ENCODE measurements around the gene EME1. TPM values are rescaled to one million over a fixed set of nuclear protein-coding genes. Genes with fewer than 3 reads are reported as not detected.

EME1 gene
- polyA plus RNA-seq, 1 of the 3 experiments (the other 2 are of a cell fraction) = 16.9 TPM

DNA sequence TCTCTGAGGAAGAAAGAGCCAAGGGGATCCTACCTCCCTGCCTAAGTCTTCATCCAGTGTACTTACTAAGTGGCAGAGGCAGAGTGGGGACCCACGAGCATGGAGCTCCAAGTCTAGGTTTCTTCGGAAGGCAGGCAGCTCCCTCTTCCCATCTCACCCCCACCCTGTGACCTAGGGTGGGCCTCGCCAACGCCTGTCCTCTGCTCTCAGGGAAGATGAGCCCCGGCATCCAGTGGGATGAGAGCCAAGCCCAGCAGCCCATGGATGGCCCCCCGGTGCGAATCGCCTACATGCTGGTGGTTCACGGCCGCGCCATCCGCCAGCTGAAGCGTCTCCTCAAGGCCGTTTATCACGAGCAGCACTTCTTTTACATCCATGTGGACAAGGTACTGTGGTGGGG is 18.8 kb upstream of the EME1 start:
- Histone ChIP-seq H2AFZ (ENCODE audit: low read depth) (no peak overlapping the region), H3F3A (replicated peaks; ENCODE audit: insufficient read depth) (no peaks in the 10 kb centered on the region), H3K4me3 (ENCODE audit: low read depth in 2 of 2, low read length in 1 of 2) (no peak overlapping the region), H3K9me2 (no peaks in the 10 kb centered on the region), H3K9ac (no peak overlapping the region), H3K4me1 (ENCODE audit: control insufficient read depth in 1 of 2, insufficient read depth in 2 of 2, low read depth in 1 of 2, low read length in 1 of 2) (peaks cover 0 to 9% of the 10 kb centered on the region in 2 experiments; a peak in 1 of 4 replicates), H3K9me3 (no peaks in the 10 kb centered on the region), H3K36me3 (replicated peaks in 1 of 2; ENCODE audit: control insufficient read depth in 1 of 2, insufficient read depth in 2 of 2, low read length in 1 of 2) (peaks cover 43 to 53% of the 10 kb centered on the region in 2 experiments), H3K79me2 (ENCODE audit: insufficient read depth) (peaks cover 30% of the 10 kb centered on the region), H3K4me2 (no peak overlapping the region), H4K20me1 (ENCODE audit: insufficient read depth) (peaks cover 16% of the 10 kb centered on the region; the same call in 1 of the 2 replicates), H3K27me3 (ENCODE audit: insufficient read depth) (no peaks in the 10 kb centered on the region), H3K27ac (ENCODE audit: low read depth in 2 of 2, low read length in 1 of 2) (no peak overlapping the region)
- TF ChIP-seq POLR2AphosphoS5 (IDR thresholded peaks at IDR 0.05; ENCODE audit: low read depth, low read length) = 0 out of 2 replicates have a peak, but pooled peaks have one; percentile 9
- TF ChIP-seq SMC3 (IDR thresholded peaks at IDR 0.05; ENCODE audit: low read depth, low read length) = no peak
- 96% methylated on average over 15 of the region's 15 CpGs for WGBS (ENCODE audit: low lambda C conversion rate)
- POLR2A ChIA-PET = interaction anchor here (1.1 kb wide), 1 partner anchor 8 kb away, joined by 5 read pairs; the partner anchor contains the start of gene XYLT2
- CTCF ChIA-PET = interaction anchor here (0.6 to 1.4 kb wide), 2 partner anchors 8 to 14 kb away, joined by 3 to 4 read pairs; no protein-coding TSS in a partner anchor
- no peak for DNase-seq

DNA sequence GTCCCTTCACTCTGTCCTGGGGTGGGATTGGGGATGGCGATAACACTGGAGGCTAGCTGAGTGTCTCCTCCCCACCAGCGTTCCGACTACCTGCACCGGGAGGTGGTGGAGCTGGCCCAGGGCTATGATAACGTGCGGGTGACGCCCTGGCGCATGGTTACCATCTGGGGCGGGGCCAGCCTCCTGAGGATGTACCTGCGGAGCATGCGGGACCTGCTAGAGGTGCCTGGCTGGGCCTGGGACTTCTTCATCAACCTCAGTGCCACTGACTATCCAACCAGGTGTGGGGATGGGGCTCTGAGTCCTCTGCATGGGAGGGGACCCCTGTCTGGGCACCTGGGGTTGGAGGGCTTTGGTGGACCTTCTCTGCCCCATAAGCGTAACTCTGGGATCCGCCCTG is 18.3 kb upstream of the EME1 start:
- H3F3A ChIP-seq (replicated peaks; ENCODE audit: insufficient read depth) = no peaks in the 10 kb centered on the region
- ChIA-PET POLR2A (interaction anchor here (1.1 kb wide), 1 partner anchor 9 kb away, joined by 5 read pairs; the partner anchor contains the start of gene XYLT2), CTCF (interaction anchor here (1.4 to 1.8 kb wide), 2 partner anchors 13 to 125 kb away, joined by 4 to 7 read pairs; no protein-coding TSS in a partner anchor)
- 98% methylated on average over 13 of the region's 13 CpGs for WGBS (ENCODE audit: low lambda C conversion rate)
- peaks cover 43 to 58% of the 10 kb centered on the region in 2 experiments for H3K36me3 ChIP-seq (replicated peaks in 1 of 2; ENCODE audit: control insufficient read depth in 1 of 2, insufficient read depth in 2 of 2, low read length in 1 of 2)
- H2AFZ ChIP-seq (ENCODE audit: low read depth) = no peak overlapping the region
- peaks cover 25% of the 10 kb centered on the region; the same call in 1 of the 2 replicates for H3K79me2 ChIP-seq (ENCODE audit: insufficient read depth)
- H4K20me1 ChIP-seq (ENCODE audit: insufficient read depth) = peaks cover 16% of the 10 kb centered on the region; the same call in 1 of the 2 replicates
- no peak for DNase-seq
- no peaks in the 10 kb centered on the region for H3K27me3 ChIP-seq (ENCODE audit: insufficient read depth)
- H3K9me3 ChIP-seq = no peaks in the 10 kb centered on the region
- H3K9ac ChIP-seq = no peak overlapping the region
- no peak overlapping the region for H3K27ac ChIP-seq (ENCODE audit: low read depth in 2 of 2, low read length in 1 of 2)
- no peaks in the 10 kb centered on the region for H3K9me2 ChIP-seq
- H3K4me2 ChIP-seq = no peak overlapping the region
- TF ChIP-seq, protein P1, sequence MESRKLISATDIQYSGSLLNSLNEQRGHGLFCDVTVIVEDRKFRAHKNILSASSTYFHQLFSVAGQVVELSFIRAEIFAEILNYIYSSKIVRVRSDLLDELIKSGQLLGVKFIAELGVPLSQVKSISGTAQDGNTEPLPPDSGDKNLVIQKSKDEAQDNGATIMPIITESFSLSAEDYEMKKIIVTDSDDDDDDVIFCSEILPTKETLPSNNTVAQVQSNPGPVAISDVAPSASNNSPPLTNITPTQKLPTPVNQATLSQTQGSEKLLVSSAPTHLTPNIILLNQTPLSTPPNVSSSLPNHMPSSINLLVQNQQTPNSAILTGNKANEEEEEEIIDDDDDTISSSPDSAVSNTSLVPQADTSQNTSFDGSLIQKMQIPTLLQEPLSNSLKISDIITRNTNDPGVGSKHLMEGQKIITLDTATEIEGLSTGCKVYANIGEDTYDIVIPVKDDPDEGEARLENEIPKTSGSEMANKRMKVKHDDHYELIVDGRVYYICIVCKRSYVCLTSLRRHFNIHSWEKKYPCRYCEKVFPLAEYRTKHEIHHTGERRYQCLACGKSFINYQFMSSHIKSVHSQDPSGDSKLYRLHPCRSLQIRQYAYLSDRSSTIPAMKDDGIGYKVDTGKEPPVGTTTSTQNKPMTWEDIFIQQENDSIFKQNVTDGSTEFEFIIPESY (IDR thresholded peaks at IDR 0.05; ENCODE audit: borderline replicate concordance, low read depth) = no peak
- TF ChIP-seq, protein P2, sequence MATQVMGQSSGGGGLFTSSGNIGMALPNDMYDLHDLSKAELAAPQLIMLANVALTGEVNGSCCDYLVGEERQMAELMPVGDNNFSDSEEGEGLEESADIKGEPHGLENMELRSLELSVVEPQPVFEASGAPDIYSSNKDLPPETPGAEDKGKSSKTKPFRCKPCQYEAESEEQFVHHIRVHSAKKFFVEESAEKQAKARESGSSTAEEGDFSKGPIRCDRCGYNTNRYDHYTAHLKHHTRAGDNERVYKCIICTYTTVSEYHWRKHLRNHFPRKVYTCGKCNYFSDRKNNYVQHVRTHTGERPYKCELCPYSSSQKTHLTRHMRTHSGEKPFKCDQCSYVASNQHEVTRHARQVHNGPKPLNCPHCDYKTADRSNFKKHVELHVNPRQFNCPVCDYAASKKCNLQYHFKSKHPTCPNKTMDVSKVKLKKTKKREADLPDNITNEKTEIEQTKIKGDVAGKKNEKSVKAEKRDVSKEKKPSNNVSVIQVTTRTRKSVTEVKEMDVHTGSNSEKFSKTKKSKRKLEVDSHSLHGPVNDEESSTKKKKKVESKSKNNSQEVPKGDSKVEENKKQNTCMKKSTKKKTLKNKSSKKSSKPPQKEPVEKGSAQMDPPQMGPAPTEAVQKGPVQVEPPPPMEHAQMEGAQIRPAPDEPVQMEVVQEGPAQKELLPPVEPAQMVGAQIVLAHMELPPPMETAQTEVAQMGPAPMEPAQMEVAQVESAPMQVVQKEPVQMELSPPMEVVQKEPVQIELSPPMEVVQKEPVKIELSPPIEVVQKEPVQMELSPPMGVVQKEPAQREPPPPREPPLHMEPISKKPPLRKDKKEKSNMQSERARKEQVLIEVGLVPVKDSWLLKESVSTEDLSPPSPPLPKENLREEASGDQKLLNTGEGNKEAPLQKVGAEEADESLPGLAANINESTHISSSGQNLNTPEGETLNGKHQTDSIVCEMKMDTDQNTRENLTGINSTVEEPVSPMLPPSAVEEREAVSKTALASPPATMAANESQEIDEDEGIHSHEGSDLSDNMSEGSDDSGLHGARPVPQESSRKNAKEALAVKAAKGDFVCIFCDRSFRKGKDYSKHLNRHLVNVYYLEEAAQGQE (IDR thresholded peaks at IDR 0.05; ENCODE audit: low read depth, low read length) = no peak
- no peak for TF ChIP-seq EZH2phosphoT487 (IDR thresholded peaks at IDR 0.05; ENCODE audit: borderline replicate concordance, low read depth)
- no peak for TF ChIP-seq CHD2 (IDR thresholded peaks at IDR 0.05; ENCODE audit: low read length, partially characterized antibody)
- TF ChIP-seq MXI1 (IDR thresholded peaks at IDR 0.05; ENCODE audit: low read depth, low read length) = no peak
- TF ChIP-seq RFX5 (IDR thresholded peaks at IDR 0.05; ENCODE audit: low read length) = no peak
- TF ChIP-seq, protein P3, sequence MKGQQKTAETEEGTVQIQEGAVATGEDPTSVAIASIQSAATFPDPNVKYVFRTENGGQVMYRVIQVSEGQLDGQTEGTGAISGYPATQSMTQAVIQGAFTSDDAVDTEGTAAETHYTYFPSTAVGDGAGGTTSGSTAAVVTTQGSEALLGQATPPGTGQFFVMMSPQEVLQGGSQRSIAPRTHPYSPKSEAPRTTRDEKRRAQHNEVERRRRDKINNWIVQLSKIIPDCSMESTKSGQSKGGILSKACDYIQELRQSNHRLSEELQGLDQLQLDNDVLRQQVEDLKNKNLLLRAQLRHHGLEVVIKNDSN (IDR thresholded peaks at IDR 0.05; ENCODE audit: borderline replicate concordance, low read depth) = no peak
- no peak for TF ChIP-seq NRF1 (IDR thresholded peaks at IDR 0.05; ENCODE audit: low read depth, low read length)
- TF ChIP-seq, protein P4, sequence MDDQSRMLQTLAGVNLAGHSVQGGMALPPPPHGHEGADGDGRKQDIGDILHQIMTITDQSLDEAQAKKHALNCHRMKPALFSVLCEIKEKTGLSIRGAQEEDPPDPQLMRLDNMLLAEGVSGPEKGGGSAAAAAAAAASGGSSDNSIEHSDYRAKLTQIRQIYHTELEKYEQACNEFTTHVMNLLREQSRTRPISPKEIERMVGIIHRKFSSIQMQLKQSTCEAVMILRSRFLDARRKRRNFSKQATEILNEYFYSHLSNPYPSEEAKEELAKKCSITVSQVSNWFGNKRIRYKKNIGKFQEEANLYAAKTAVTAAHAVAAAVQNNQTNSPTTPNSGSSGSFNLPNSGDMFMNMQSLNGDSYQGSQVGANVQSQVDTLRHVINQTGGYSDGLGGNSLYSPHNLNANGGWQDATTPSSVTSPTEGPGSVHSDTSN (IDR thresholded peaks at IDR 0.05) = no peak
- no peak for TF ChIP-seq RCOR1 (IDR thresholded peaks at IDR 0.05; ENCODE audit: low read length)
- no peak for TF ChIP-seq TCF12 (IDR thresholded peaks at IDR 0.05)
- TF ChIP-seq FOXM1 (IDR thresholded peaks at IDR 0.05; ENCODE audit: low read depth) = no peak
- TF ChIP-seq, protein P5, sequence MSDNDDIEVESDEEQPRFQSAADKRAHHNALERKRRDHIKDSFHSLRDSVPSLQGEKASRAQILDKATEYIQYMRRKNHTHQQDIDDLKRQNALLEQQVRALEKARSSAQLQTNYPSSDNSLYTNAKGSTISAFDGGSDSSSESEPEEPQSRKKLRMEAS (IDR thresholded peaks at IDR 0.05; ENCODE audit: low read depth) = no peak
- TF ChIP-seq SMC3 (IDR thresholded peaks at IDR 0.05; ENCODE audit: low read depth, low read length) = no peak
- no peak for TF ChIP-seq GABPA (IDR thresholded peaks at IDR 0.05; ENCODE audit: low read depth)
- TF ChIP-seq TEAD4 (IDR thresholded peaks at IDR 0.05; ENCODE audit: borderline replicate concordance, insufficient read depth) = no peak
- no peak for TF ChIP-seq SIN3A (IDR thresholded peaks at IDR 0.05; ENCODE audit: borderline replicate concordance, low read depth, low read length)
- no peak for TF ChIP-seq TAF1 (IDR thresholded peaks at IDR 0.05; ENCODE audit: borderline replicate concordance, low read depth, low read length)
- H3K4me3 ChIP-seq (ENCODE audit: low read depth in 2 of 2, low read length in 1 of 2) = no peak overlapping the region
- H3K4me1 ChIP-seq (ENCODE audit: control insufficient read depth in 1 of 2, insufficient read depth in 2 of 2, low read depth in 1 of 2, low read length in 1 of 2) = peaks cover 0 to 9% of the 10 kb centered on the region in 2 experiments; a peak in 1 of 4 replicates
